AG08395 (cell line): ENCODE measurements around the gene IGSF5.
A peak's percentile ranks its signal among the peaks of the same experiment; 100 is the strongest.
"Not testable (repeated sequence)": the region's sequence is repeated elsewhere in the genome, so short reads cannot be mapped to it uniquely, and the experiment has no call there.

Experiments used
- DNase-seq: peaks from one replicate; pipeline ENCODE4 v3.0.0; 2012; ENCODE audit warnings: mixed read lengths, low spot score

The IGSF5 gene

DNA sequence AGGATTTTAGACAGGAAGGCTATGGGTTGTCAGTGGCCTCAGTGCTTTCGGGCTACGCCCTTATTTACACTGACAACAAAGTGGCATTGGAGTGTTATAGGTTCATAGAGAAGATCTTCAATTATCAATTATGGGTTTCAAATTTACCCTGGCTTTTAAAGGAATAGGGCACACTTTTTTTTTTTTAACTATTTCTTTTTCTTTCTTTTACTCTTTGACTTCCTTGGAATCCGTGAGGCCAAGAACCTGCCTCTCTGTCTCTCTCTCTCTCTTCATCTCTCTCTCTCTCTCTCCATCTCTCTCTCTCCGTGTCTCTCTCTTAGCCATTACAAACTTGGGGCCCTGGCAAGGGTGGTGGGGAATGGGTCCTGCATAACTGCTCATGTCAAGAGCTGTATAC lies at the start of gene IGSF5:
IGSF5 (plus strand) TSS at position 301 of the 400 bp plus-strand sequence. CDS start 327 bp downstream, outside the sequence.
- not testable (repeated sequence) for DNase-seq

DNA sequence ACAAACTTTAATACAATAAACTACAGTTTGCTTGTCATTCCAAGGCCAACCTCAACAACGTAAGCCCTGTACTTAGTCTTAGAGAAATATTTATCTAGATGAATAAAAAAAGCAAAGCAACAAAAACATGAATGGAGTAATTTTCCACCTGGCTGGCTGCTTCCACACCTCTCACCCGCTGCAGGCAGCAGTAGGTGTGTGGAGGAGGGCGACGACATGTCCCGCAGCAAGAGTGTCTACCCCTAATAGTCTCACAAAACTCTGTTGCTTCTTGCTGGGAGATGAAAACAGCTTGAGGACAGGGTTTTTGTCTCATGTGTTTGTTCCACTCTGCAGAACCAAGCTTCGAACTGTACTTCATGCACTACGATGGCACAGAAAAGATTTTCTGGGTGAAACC lies 48.8 kb upstream of the IGSF5 start:
- DNase-seq: no peak

DNA sequence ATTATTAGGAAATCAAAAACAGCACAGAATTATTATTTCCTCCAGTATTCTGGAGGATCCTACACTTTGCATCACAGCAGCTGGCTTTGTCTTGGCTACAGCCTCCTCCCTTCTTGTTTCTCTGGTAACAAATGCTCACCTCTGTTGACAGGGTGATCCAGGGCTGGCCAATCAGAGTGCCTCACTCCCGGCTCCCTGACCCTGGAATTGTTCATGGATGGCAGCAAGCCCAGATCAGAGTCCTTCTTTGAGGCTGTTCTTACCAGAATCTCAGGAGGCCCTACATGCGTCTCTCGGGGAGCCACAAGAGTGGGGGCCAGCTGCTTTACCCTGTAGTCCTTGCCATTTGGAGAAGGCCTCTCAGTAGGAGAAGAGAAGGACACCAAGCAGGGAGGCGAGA lies 48.4 kb upstream of the IGSF5 start:
- DNase-seq: no peak

DNA sequence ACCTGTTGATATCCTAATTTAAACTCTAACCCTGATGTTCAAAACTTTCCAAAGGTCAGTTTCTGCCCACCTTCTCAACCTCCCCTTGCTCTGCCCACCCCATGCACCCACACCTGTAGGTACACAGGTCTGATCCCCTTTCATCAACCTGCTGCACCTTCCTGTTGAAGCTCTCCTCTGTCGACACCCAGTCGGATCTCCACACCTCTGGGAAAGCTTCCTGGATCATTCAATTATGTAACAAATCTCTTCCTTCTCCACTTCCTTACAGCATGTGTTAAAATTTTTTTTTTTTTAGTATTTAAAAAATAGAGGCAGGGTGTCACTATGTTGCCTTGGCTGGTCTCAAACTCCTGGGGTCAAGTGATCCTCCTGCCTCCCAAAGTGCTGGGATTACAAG lies 44.7 kb upstream of the IGSF5 start:
- DNase-seq: no peak

DNA sequence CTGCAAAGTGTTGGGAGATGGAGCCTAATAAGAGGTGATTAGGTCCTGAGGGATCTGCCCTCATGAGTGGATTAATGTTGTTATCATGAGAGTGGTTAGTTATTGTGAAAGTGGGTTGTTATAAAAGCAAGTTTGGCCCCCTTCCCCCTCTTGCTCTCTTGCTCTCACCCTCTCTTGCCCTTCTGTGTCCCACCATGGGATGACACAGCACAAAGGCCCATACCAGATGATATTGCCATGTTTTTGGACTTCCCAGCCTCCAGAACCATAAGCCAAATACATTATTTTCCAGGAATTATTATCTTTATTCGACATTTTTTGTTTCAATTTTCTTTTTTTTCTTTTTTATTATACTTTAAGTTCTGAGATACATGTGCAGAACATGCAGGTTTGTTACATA lies 41.4 kb upstream of the IGSF5 start:
- no peak for DNase-seq

DNA sequence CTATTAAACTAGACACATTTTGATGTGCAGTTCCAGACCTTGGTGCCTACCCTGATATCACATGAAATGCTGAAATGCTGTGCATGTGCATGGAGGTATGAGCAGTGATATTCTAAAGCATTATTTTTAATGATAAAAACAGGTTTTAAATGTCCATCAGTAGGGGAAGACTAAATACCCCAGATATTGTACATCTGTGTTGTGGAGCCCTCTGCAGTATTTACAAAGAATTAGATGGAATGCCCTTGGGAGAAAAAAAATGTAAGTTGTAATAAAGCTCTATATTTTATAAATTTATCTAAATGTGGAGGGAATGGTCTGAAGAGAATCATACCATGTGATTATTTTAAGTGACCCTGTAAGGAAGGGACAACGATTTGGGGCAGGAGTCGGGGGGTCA lies 39.1 kb upstream of the IGSF5 start:
- no peak for DNase-seq

DNA sequence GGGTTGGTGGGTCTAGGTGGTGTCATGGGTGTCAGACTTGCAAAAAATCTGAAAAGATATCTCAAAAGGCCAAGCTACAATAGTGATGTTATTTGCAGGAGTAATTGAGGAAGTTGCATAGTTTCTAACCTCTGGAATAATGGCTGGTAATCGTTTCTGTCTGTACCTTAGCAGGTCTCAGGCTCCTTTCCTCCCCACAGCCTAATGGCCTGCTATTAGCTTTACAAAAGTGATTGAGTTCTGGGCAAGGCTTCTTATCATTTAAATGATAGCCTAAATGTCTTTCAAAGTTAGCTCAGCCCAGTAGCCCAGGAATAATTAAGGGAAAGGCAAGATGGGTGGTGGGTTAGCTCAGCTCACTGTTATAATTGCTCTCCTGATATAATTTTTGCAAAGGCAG lies 37.7 kb upstream of the IGSF5 start:
- no peak for DNase-seq

DNA sequence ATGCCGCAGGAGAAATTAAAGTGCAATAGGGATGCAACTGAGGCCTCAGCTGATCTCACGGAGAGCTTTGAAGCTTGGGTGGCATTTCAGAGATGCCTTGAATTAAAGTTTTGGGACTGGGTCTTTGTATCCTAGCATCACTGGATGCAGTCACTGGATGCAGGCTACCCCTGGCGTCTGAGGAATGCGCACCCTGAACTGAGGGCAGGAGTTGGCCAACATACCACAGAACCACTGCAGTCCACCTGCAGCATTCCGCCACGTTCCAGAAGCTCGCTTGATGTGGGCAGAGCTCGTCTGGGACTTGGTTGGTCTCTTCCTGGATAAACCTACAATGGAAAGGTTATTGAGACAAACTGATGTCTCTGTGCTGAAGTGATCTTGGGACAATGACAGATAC lies 34.1 kb upstream of the IGSF5 start:
- DNase-seq: no peak

DNA sequence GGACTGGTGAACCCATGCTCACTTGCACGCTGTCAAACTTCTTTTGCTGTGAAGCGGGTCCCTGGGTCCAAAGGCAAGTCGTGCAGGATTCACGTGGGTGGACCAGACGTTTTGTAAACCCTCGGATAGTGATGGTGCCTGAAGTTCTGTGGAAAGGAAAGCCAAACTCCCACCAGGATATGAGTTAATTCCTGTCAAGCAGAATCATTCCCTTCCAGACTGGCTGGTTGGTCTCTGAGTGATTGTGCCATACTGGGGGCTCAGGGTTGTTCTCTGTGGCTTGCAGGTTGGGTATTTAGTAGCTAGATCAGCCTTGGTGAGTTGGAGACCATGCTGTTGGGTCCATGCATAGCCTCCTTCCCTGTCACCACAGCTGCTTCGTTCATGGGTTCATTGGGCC lies 32.7 kb upstream of the IGSF5 start:
- no peak for DNase-seq

DNA sequence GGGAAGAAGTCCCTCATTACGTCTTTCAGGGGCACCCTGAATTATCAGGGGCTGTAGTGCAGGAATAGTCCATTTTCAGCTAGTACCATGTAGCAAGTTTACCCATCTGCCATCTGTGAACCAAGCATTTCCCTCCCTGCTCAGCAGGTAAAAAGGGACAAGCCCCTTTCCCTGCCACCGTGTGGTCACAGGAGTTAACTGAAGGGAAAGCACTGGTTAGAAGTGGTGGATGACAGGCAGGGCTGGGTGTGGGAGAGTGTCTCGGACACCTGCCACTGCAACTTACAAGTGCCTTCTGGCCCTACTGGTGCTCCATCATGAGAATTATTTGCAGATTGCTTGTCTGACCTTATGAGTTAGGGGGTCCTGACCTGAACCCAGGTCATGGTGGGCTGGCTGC lies 32.0 kb upstream of the IGSF5 start:
- no peak for DNase-seq

DNA sequence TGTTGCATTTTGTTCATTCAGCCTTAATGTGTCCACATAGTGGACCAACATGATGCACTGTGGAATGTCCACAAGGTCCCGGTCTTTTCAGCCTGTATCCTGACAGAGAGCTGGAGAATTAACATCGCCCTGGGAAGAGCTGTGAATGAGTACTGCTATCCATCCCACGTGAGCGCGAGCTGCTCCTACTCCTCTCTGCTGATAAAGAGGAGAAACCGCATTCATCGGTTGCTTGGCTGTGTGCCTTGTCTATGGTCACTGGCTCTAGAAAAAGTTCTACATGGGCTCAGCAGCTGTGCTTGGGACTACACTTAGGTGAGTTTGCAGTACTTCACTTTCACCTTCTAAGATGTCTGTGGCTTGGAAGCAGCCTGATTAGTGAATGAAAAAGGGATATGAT lies 31.1 kb upstream of the IGSF5 start:
- no peak for DNase-seq

DNA sequence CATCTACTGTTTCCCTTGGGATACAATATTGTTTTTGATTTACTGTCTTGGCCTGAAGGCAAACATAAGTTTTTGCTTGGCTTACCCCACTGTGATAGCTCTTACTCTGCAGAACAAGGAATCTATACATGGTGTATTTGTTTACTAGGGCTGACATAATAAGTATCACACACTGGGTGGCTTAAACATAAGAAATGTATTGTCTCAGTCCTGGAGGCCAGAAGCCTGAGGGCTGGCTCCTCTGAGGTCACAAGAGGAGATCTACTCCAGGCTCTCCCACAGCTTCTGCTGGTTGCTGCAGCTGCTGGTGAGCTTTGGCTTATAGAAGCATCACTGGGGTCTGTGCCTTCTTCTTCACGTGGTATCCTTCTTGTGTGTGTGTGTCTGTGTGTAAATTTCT lies 30.7 kb upstream of the IGSF5 start:
- DNase-seq: no peak

DNA sequence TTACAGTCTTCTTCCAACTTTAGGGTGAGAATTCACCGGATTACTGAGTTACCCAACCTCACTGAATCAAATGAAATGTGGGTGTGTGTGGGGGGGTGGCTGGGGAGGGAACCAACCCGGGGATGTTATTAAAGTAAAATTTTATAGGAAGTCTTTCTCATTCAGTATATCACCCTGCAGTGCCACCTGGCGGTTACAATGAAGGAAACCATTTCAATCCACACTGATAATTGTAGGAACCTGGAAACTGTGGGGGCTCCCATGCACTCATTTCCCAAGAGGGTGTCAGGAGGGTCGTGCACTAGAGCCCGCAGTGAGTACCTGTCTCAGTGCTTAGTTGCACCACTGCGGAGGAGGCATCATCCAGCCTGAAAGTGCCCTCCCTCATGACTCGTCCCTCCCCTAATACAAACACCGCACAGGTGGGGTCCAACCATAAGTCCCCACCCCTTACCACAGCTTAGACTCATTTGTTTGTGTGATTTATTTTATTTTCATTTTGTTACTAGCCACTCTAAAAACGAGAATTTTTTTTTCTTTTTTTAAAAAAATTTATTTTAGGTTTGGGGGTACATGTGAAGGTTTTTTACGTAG lies 29.1 kb upstream of the IGSF5 start:
- peak; percentile 59 for DNase-seq

DNA sequence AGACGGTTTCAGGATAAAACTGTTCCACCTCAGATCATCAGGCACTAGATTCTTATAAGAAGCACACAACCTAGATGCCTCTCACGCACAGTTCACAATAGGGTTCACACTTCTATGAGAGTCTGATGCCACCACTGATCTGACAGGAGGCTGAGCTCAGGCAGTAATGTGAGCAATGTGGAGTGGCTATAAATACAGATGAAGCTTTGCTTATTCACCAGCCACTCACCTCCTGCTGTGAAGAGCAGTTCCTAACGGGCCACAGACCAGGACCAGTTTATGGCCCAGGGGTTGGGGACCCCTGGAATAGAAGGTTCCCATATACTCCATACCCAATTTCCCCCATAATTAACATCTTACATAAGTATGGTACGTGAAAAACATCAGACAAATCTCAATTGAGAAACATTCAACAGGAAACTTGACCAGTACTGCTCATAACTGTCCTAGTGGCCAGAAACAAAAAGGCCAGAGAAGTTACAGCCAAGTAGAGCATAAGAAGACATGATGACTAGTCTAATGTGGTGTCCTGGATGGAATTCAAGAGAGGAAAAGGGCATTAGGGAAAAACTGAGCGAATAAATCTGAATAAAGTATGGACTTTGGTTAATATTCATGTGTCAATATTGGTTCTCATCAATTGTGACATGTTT lies 24.7 kb upstream of the IGSF5 start:
- peak; percentile 14 for DNase-seq

DNA sequence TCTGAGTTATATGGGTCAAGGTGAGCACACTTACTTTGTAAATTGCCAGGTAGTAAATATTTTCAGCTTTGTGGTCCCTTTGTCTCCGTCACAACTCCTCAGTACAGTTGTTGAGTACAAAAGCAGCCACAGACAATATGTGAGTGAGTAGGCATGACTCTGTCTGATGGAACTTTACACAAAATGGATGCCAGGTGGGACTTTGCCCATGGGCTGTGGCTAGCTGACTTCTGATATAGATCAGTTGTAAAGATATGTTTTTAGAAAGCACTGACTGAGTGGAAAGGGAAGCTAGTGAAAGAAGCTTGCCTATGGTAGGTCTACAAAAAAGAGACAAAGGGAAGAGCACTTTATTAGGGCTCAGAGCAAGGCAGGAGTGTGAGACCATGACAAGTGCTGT lies 23.1 kb upstream of the IGSF5 start:
- no peak for DNase-seq

DNA sequence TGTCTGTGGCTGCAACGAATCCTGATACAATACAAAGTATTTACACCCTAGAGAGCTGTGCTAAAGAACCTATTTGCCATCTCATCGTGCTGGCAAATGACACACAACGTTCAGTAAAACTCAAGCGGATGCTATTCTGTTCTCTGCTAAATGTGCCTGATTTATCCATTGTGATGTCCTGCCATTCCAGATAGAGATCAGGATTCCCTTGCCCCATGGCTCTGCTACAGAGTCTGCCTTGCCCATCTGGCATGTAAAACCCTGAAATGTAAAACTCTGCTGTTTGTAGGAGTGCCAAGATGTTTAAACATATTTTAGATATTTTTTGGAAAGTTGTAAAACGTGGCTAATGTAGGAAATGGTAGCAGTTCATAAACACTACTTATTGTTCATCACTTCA lies 20.0 kb upstream of the IGSF5 start:
- no peak for DNase-seq

DNA sequence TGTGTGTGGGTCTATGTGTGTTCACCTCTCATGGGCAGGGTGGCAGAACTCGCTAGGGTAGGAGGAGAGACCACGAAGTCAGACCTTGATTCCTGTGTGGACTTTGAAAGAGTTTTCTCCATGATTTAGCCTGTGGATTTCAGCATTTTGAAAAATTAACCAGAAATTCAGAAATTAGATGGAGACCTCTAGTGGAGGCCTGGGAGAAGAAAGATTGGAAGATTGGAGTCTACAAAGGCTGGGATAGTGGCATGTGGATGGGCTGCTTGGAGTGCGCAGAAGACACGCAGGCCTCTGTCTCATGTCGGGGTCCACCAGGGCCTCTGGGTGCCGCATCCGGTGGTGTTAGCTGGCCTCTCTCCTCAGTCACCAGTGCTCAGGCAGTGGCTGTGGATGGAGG lies 18.9 kb upstream of the IGSF5 start:
- DNase-seq: no peak

DNA sequence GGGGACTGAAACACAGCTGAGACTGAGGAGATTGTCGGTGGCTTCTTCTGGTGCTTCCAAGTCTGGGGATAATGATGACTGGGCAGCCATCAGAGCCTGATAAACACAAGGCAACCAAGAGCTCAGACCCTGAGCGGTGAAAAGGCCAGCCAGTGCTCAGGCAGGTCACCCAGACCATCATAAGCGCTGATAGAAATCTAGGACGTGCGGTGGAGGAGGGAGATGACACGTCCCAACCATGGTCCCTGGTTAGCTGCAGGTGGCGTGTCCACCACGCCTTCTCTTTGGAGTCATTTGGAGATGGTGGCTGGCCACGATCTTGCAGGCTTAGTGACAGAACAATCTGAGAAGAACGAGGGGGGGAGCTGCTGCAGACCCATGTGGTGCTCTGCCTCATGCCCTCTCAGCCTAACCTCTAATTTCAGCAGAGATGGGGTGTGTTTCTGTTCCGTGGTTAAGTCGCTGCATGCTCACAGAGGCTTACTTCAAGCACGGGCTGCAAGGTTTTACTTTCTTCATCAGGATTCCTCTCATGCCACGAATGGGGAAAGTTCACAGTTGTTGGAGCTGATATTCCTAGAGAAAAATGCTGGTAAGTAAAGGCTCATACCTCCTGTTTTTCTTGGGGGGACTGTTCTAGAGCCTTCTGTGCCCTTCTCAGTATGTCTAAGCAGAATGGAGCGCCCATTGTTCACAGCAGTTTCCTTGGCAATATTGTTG lies 17.4 kb upstream of the IGSF5 start:
- DNase-seq: no peak

DNA sequence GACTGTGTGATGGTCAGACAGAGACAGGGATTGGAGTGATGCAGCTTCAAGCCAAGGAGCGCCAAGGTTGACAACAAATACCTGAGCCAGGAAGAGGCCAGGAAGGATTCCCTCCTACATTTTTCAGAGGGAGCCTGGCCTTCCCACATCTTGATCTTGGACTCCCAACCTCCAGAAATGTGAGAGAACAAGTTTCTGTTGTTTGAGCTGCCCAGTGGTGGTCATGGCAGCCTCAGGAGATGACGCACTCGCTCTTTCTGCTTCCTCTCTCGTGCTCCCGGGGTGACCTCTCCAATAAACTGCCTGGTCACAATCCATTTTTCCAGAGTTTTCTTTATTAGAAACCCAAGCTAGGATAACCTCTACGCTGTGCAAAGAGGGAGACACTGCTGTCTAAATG lies 16.6 kb upstream of the IGSF5 start:
- no peak for DNase-seq

DNA sequence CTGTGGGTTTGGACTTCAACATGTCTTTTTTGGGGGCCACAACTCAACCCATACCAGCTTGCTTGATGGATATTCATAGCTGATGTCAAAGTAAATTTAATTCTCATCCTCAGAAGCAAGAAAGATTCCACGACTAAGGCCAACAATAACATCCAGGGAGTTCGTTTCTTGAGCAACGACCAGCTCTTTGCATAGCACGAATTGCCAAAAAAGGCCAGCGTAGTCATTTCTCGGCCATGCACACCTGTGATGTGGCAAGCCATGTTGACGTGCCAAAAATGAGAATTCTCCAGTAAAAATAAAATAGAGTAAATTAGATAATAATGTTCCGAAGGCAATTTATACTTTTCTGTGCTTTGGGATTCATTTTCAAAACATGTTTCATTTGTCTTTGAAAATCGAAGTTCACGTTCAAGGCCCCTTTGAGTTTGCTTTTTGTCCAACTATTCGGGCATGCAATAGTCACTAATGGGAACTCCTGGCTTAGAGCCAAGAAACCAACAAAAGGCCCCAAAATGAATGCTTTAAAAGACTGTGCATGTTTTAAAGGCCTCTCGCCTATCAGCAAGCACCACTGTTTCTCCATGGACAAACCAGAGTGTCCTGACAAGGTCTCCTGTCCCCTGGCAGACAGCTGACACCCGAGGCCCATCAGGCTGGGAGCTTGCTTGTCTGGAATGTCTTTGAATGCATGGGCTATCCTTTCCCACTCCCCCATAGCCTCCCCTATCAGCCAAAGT lies 14.4 kb upstream of the IGSF5 start:
- no peak for DNase-seq

DNA sequence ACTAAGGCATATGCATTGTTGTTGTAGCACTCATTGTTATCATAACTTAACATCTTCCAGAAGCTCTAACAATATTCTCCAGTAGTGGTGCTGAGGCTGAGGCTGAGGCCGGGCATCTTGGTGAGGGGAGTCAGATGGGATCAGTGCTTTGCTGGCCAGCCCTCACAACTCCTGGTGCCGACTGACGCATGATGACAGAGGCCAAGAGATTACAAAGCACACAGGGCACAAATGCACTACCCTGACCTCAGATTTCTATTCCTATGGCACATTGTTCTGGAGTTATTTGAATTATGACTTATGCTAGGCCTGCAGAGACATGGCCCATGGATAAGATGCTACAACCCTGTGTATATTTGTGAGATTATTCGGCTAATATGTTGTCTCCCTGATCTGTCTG lies 8.3 kb upstream of the IGSF5 start:
- no peak for DNase-seq

DNA sequence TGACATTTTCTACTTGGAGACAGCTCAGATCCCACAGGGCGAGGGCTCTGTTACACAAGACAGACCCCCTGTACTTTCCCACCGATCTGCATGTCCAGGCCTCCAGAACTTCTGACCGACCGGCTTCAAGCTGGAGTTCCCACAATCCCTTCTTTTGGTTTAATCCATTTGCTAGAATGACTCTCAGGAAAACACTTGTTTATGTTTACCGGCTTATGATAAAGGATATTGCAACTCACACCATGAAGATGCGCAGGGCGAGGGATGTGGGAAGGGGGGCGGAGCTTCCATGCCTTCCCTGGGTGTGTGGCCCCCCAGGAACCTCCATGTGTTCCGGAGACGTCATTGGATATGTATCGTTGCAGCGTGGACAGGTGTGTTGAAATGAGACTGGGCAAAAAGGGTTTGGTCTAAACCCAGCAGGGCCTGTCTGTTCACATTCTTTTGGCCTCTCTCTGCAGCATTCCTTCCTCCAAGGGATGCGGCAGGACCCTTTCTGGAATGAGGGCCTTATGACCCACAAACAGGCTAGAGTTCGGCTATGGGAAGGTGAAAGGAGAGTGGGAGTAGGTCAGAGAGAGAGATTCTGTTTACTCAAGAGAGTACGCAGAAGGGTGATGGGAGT lies 7.5 kb upstream of the IGSF5 start:
- DNase-seq: no peak

DNA sequence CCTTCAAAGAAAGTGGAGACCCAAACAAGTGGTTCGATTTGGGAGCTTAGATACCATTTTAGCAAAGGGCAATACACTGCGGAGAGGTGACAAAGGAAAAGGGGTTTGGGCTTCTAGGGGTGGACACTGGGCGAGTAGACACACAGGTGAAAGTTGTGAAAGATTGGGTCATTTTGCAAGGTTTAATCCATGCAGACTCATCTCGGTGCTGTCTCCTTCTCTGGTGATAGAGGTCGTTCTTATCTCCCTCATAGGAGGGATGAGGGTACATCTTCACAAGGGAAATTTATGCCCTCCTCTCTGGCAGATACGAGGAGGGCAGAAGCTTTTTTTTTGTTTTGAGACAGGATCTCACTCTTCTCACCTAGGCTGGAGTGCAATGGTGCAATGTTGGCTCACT lies 6.4 kb upstream of the IGSF5 start:
- DNase-seq: no peak
